Activated T-cell treated with anti-CD3 and anti-CD28 coated beads, Interleukin-2, amount 50 U/mL, for 4 hours (primary cell): Measurements from ENCODE around the gene ROM1. TPM values are rescaled to one million over a fixed set of nuclear protein-coding genes. Genes with fewer than 3 reads are reported as not detected.
"Not testable (repeated sequence)": the region's sequence is repeated elsewhere in the genome, so short reads cannot be mapped to it uniquely, and the experiment has no call there.

Experiments
- ATAC-seq, 2 donors: fragments of 200-7000 bp; cut with Tn5 transposase; one replicate each; pipeline ENCODE4 v1.10.0; 2021
- DNase-seq: peaks from one replicate; pipeline ENCODE4 v3.0.0-alpha.2; 2020
- H3K27me3 Mint-ChIP-seq: one replicate; pipeline ENCODE4 v1.8.0; 2021; ENCODE audit warnings: low read depth, mixed read lengths
- H3K36me3 Mint-ChIP-seq: one replicate; pipeline ENCODE4 v1.8.0; 2022; ENCODE audit warnings: mixed read lengths; ENCODE audit not compliant: insufficient read depth
- H3K4me1 Mint-ChIP-seq: one replicate; pipeline ENCODE4 v1.8.0; 2021; ENCODE audit warnings: low read depth, mixed read lengths
- H3K4me3 Mint-ChIP-seq: one replicate; pipeline ENCODE4 v1.8.0; 2021; ENCODE audit warnings: mild to moderate bottlenecking, moderate library complexity, mixed read lengths
- H3K9me3 Mint-ChIP-seq: one replicate; pipeline ENCODE4 v1.8.0; 2021; ENCODE audit warnings: mixed read lengths
- total RNA-seq, 3 donors: library from RNA; stranded (reverse); gene quantifications; one replicate each; pipeline ENCODE4 v1.2.1, GENCODE V29; 2021

ROM1 gene
- total RNA-seq, 3 donors from 2014 or later, result 5.8 to 6.6 (median 5.8) TPM

GRCh38 chr11:62575837-62576236 lies 37.2 kb upstream of the ROM1 start:
- Mint-ChIP-seq H3K27me3 (no peaks in the 10 kb centered on the region), H3K4me3 (peak overlapping the region; percentile 98), H3K9me3 (no peaks in the 10 kb centered on the region), H3K4me1 (peaks cover 39% of the 10 kb centered on the region), H3K36me3 (peaks cover 40% of the 10 kb centered on the region)
- no peak for DNase-seq
- no peak for ATAC-seq

- H3K9me3 Mint-ChIP-seq, result no peaks in the 10 kb centered on the region
- H3K27me3 Mint-ChIP-seq, result no peaks in the 10 kb centered on the region
- H3K4me3 Mint-ChIP-seq, result no peak overlapping the region
- ATAC-seq, result no peak
- DNase-seq, result no peak
- H3K36me3 Mint-ChIP-seq, result peaks cover 33% of the 10 kb centered on the region
- peaks cover 25% of the 10 kb centered on the region for H3K4me1 Mint-ChIP-seq
Observed at GRCh38 chr11:62577046-62577714, 35.9 kb upstream of the ROM1 start.

- H3K9me3 Mint-ChIP-seq, result no peaks in the 10 kb centered on the region
- peaks cover 21% of the 10 kb centered on the region for H3K36me3 Mint-ChIP-seq
- ATAC-seq (no peak), DNase-seq (no peak)
- peaks cover 15% of the 10 kb centered on the region for H3K4me1 Mint-ChIP-seq
- no peaks in the 10 kb centered on the region for H3K27me3 Mint-ChIP-seq
- H3K4me3 Mint-ChIP-seq, result no peak overlapping the region
Observed at GRCh38 chr11:62578541-62578940, 34.5 kb upstream of the ROM1 start.

- H3K9me3 Mint-ChIP-seq, result no peaks in the 10 kb centered on the region
- H3K27me3 Mint-ChIP-seq, result no peaks in the 10 kb centered on the region
- no peak overlapping the region for H3K4me3 Mint-ChIP-seq
- DNase-seq (no peak), ATAC-seq (no peak)
- peaks cover 11% of the 10 kb centered on the region for H3K4me1 Mint-ChIP-seq
- peaks cover 19% of the 10 kb centered on the region for H3K36me3 Mint-ChIP-seq
Observed at GRCh38 chr11:62579252-62579651, 33.8 kb upstream of the ROM1 start.

GRCh38 chr11:62580959-62581715 lies 31.9 kb upstream of the ROM1 start:
- Mint-ChIP-seq H3K4me1 (peaks cover 2% of the 10 kb centered on the region), H3K36me3 (peaks cover 18% of the 10 kb centered on the region), H3K4me3 (no peak overlapping the region), H3K27me3 (no peaks in the 10 kb centered on the region), H3K9me3 (no peaks in the 10 kb centered on the region)
- DNase-seq (no peak), ATAC-seq (no peak)

- not testable (repeated sequence) for H3K27me3 Mint-ChIP-seq, H3K4me3 Mint-ChIP-seq
Observed at GRCh38 chr11:62581735-62582134, 31.3 kb upstream of the ROM1 start.

GRCh38 chr11:62585356-62585755 lies 27.7 kb upstream of the ROM1 start:
- H3K9me3 Mint-ChIP-seq, H3K27me3 Mint-ChIP-seq, DNase-seq, H3K4me3 Mint-ChIP-seq, ATAC-seq: not testable (repeated sequence)
- H3K4me1 Mint-ChIP-seq, result peaks cover 11% of the 10 kb centered on the region
- H3K36me3 Mint-ChIP-seq, result peaks cover 17% of the 10 kb centered on the region

More at GRCh38 chr11:62581735-62582134, 31.3 kb upstream of the ROM1 start:
- peaks cover 21% of the 10 kb centered on the region for H3K36me3 Mint-ChIP-seq
- not testable (repeated sequence) for DNase-seq, H3K4me1 Mint-ChIP-seq, H3K9me3 Mint-ChIP-seq, ATAC-seq

GRCh38 chr11:62588966-62589637 lies 24.0 kb upstream of the ROM1 start:
- Mint-ChIP-seq H3K27me3 (no peaks in the 10 kb centered on the region), H3K4me3 (no peak overlapping the region), H3K9me3 (no peaks in the 10 kb centered on the region), H3K4me1 (peaks cover 34% of the 10 kb centered on the region), H3K36me3 (peaks cover 18% of the 10 kb centered on the region)
- DNase-seq, result no peak
- ATAC-seq, result no peak

- peak within 1 kb of the TSS; percentile 98 for H3K4me3 Mint-ChIP-seq
- H3K4me1 Mint-ChIP-seq, result peaks cover 36% of the 10 kb centered on the region
- peak; percentile 93 for ATAC-seq
- H3K27me3 Mint-ChIP-seq, result no peaks in the 10 kb centered on the region
- H3K36me3 Mint-ChIP-seq, result peaks cover 29% of the 10 kb centered on the region
- H3K9me3 Mint-ChIP-seq, result no peaks in the 10 kb centered on the region
- DNase-seq, result peak; percentile 94
Observed at GRCh38 chr11:62591448-62592145, 21.5 kb upstream of the ROM1 start, which contains the start of gene TUT1. Gene TUT1 (minus strand): TSS chr11:62591523. CDS start chr11:62591485, 38 bp downstream.

GRCh38 chr11:62592146-62592815 lies 20.8 kb upstream of the ROM1 start:
- DNase-seq, result no peak
- peak overlapping the region; percentile 98 for H3K4me3 Mint-ChIP-seq
- H3K9me3 Mint-ChIP-seq, result no peaks in the 10 kb centered on the region
- peaks cover 33% of the 10 kb centered on the region for H3K36me3 Mint-ChIP-seq
- peaks cover 38% of the 10 kb centered on the region for H3K4me1 Mint-ChIP-seq
- H3K27me3 Mint-ChIP-seq, result no peaks in the 10 kb centered on the region
- no peak for ATAC-seq

- Mint-ChIP-seq H3K9me3 (no peaks in the 10 kb centered on the region), H3K27me3 (no peaks in the 10 kb centered on the region), H3K36me3 (peaks cover 38% of the 10 kb centered on the region), H3K4me3 (peak overlapping the region; percentile 98), H3K4me1 (peaks cover 44% of the 10 kb centered on the region)
- no peak for ATAC-seq
- no peak for DNase-seq
Observed at GRCh38 chr11:62592989-62593421, 20.1 kb upstream of the ROM1 start.

- DNase-seq (peak; percentile 76), ATAC-seq (no peak)
- no peaks in the 10 kb centered on the region for H3K9me3 Mint-ChIP-seq
- H3K4me3 Mint-ChIP-seq, result peak overlapping the region; percentile 71
- H3K4me1 Mint-ChIP-seq, result peaks cover 50% of the 10 kb centered on the region
- H3K27me3 Mint-ChIP-seq, result no peaks in the 10 kb centered on the region
- peaks cover 41% of the 10 kb centered on the region for H3K36me3 Mint-ChIP-seq
Observed at GRCh38 chr11:62593434-62594044, 19.5 kb upstream of the ROM1 start.

GRCh38 chr11:62595124-62595523 lies 17.9 kb upstream of the ROM1 start:
- peaks cover 54% of the 10 kb centered on the region for H3K4me1 Mint-ChIP-seq
- peaks cover 57% of the 10 kb centered on the region for H3K36me3 Mint-ChIP-seq
- no peak for ATAC-seq
- DNase-seq, result no peak
- H3K4me3 Mint-ChIP-seq, result no peak overlapping the region
- H3K9me3 Mint-ChIP-seq, result no peaks in the 10 kb centered on the region
- no peaks in the 10 kb centered on the region for H3K27me3 Mint-ChIP-seq
